ENCODE results near the gene TUBGCP2.

DNA sequence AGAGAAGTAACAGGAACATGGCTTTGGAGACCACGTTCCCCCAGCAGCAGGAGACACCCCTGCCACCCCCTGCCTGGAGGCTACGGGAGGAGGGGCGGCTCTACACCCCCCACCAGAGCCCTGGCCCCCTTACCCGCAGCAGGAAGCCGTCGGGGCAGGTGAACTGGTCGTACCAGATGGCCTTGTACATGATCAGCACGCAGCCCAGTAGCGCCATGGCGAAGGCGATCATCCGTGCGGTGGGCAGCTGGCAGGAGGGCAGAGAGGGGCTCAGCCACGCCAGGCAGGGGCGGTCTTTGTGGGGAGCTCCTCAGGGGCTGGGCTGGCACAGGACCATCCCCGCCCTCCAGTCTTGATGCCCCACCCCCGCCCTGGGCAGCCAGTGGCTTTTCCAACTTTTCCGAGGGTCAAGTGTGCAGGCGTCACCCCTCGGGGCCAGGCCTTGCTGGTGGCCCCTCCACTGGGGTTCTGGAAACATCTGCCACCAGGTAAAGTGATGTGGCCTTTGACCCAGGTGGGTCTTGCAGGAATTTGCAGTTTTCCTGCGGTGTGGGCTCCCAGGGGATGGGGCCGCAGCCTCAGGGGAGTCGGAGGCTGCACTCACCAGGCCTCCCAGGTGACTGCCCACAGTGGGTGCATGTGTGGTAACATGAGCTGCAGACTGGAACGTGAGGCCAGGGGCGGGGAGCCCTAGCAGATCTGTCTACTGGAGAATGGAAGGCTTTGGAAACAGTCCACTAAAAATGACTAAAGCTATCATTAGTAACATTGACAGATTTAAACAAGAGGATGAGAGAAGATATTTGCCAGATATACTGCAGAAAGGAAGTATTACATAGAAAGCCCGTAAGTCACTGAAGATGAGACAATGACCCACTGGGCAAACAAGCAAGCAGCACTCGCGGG, 18.3 kb upstream of the TUBGCP2 start:
- TF ChIP-seq POLR2A (IDR thresholded peaks at IDR 0.05) (no peak), CTCF (IDR thresholded peaks at IDR 0.05) (no peak), POLR2AphosphoS5 (IDR thresholded peaks at IDR 0.05) (no peak)
